GM18508 (cell line): ENCODE measurements around the gene UFC1.

Source experiments
- ATAC-seq: cut with Tn5 transposase; IDR thresholded peaks from one replicate; pipeline ENCODE4 v1.9.1; 2021; ENCODE audit warnings: moderate number of reproducible peaks; ENCODE audit not compliant: insufficient read depth, unreplicated experiment

Gene UFC1

GRCh38 chr1:161132410-161133219 is 21.2 kb upstream of the UFC1 start, which contains the start of gene DEDD:
TSS of gene DEDD (minus strand) at chr1:161132667. CDS start at chr1:161124462, 8,205 bp downstream.
- peak; percentile 91 for ATAC-seq

- ATAC-seq = no peak
These were observed 20.5 kb upstream of the UFC1 start for GRCh38 chr1:161133220-161133740.

- no peak for ATAC-seq
These were observed 15.9 kb upstream of the UFC1 start for GRCh38 chr1:161137881-161138280.

- ATAC-seq = no peak
These were observed 15.3 kb upstream of the UFC1 start for GRCh38 chr1:161138431-161138830.

GRCh38 chr1:161139766-161140165 is 14.0 kb upstream of the UFC1 start:
- ATAC-seq = no peak

- ATAC-seq = no peak
These were observed 12.9 kb upstream of the UFC1 start for GRCh38 chr1:161140755-161141400.

- no peak for ATAC-seq
These were observed 7.9 kb upstream of the UFC1 start for GRCh38 chr1:161145832-161146231.

GRCh38 chr1:161153176-161153575 is 602 bp upstream of the UFC1 start:
- ATAC-seq = no peak

- no peak for ATAC-seq
These were observed 4.1 kb downstream of the UFC1 start for GRCh38 chr1:161157867-161158266.

GRCh38 chr1:161158316-161159010 is 4.7 kb downstream of the UFC1 start:
- no peak for ATAC-seq

- ATAC-seq = peak; percentile 44
These were observed 5.5 kb downstream of the UFC1 start, which contains the start of gene USP21 for GRCh38 chr1:161159087-161159912. TSS of gene USP21 (plus strand) at chr1:161159500. CDS start at chr1:161160641, 1,141 bp downstream.

- ATAC-seq = no peak
These were observed 6.1 kb downstream of the UFC1 start for GRCh38 chr1:161159913-161160243.

GRCh38 chr1:161160671-161161145 is 6.9 kb downstream of the UFC1 start:
- no peak for ATAC-seq

GRCh38 chr1:161161652-161162051 is 7.9 kb downstream of the UFC1 start:
- no peak for ATAC-seq

GRCh38 chr1:161162052-161162451 is 8.3 kb downstream of the UFC1 start:
- ATAC-seq = no peak

- ATAC-seq = no peak
These were observed 9.0 kb downstream of the UFC1 start for GRCh38 chr1:161162806-161163205.

- ATAC-seq = no peak
These were observed 10.0 kb downstream of the UFC1 start for GRCh38 chr1:161163793-161164192.

- no peak for ATAC-seq
These were observed 11.3 kb downstream of the UFC1 start for GRCh38 chr1:161164901-161165610.
